GM12872 (cell line): Measurements from ENCODE around the gene CACNA1C.

Source experiments
- CTCF ChIP-seq: IDR thresholded peaks from 3 replicates; pipeline ENCODE4 v1.5.1; 2011; ENCODE audit warnings: low read depth, mild to moderate bottlenecking, low read length, moderate library complexity; ENCODE audit not compliant: insufficient read depth

Gene CACNA1C

DNA sequence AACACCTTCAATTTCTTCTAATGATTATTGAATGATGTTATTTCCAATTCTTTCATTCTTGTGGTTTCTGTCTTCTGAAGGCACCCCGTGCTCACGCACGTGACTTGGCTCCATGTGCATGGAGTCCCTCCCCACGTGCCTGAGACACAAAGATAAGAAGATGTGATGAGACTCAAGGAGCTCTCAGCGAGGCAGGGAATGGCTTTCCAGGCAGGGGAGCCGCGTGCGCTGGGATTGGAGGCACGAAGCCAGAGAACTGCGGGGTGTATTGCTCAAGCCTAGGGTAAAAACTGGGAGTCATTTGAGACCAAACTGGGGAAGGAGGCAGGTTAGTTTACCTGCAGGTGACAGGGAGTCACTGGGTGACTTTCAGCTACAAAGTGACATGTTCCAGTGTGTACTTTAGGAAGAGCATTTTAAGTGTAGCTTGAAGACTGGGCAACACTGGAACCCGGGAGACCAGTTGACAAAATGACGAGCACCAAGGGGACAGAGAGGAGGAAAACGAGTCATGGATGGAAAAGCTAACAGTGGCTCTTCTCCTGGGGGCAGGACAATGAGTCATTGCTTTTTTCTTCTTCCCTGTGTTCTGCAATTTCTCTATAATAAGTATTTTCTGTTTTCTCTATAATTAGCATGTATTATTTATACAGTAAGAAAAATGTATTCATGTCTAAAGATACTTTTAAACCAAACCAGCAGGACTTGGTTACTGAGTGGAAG lies 430.3 kb downstream of the CACNA1C start:
- no peak for TF ChIP-seq CTCF

- TF ChIP-seq CTCF, result no peak
Measured at GRCh38 chr12:2483713-2484112, 430.9 kb downstream of the CACNA1C start.

DNA sequence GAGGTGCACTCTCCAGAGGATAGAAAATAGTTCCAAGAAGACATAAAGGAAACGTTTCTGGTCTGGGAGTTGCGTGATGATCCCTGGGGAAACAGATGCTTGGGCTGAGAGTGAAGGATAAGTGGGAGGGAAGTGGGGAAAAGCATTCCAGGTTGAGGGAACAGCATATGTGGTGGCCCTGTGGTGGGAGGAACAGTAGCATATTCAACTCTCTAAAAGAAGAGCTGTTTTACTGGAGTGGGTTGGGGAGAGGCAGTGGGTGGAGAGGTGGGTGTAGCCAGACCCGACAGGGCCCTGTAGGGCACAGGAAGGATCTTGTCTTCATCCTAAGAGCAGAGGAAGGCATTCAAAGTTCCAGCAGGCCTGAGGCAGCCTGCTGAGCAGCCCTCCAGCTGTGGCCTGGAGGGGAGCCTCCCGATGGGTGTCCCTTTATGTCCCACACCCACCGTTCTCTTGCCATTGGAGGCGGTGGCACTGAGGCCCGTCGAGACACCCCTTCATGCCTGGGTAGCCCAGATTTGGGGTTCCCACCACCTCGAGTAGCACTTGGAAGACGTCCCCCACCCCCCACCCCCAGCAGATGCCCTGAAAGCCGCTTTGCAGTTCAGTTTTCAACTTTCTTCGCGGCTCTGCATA lies 431.5 kb downstream of the CACNA1C start:
- TF ChIP-seq CTCF, result no peak

- TF ChIP-seq CTCF, result no peak
Measured at GRCh38 chr12:2485681-2486080, 432.9 kb downstream of the CACNA1C start.

GRCh38 chr12:2486796-2487195 lies 434.0 kb downstream of the CACNA1C start:
- TF ChIP-seq CTCF, result no peak

DNA sequence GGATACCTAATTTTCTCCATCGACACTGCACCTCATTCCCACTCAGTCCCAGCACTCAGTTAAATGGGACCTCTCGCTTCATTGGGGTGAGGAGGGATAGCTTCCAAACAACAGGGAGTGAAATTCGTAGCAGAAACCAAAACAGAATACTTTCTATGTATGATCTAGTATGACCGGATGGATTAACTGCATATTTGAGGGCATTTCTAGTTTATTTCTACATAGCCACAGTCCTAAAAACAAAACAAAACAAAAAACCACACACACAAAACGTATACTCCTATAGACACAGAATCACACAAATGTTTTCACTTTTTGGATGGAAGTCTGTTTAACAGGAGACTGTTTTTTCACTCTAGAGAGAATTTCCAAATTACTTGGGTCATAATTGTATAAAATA lies 434.5 kb downstream of the CACNA1C start:
- TF ChIP-seq CTCF, result no peak

GRCh38 chr12:2488131-2488530 lies 435.3 kb downstream of the CACNA1C start:
- no peak for TF ChIP-seq CTCF
